ENCODE data around the gene FMN1. TPM values are rescaled to one million over a fixed set of nuclear protein-coding genes. Genes with fewer than 3 reads are reported as not detected.

FMN1 gene
- total and polyA plus RNA-seq, 10 of the 15 experiments (the other 5 are each of a cell fraction or from before 2014, with no cell fraction given), result 0.05 to 0.16 (median 0.08) TPM; not detected in 4

GRCh38 chr15:33027306-33028035 is 167.0 kb downstream of the FMN1 start:
- Histone ChIP-seq H3K4me2 (ENCODE audit: control insufficient read depth, insufficient read depth) (no peak overlapping the region), H3K9ac (ENCODE audit: control insufficient read depth, insufficient read depth, low read length) (no peak overlapping the region), H3K27me3 (replicated peaks in 1 of 2; ENCODE audit: control insufficient read depth in 2 of 2, insufficient read depth in 2 of 2, low read length in 1 of 2) (no peaks in the 10 kb centered on the region; a peak in 1 of 4 replicates), H3K79me2 (ENCODE audit: control insufficient read depth, insufficient read depth, low read length) (no peaks in the 10 kb centered on the region), H3K27ac (ENCODE audit: control insufficient read depth, insufficient read depth) (no peak overlapping the region), H3K4me3 (no peak overlapping the region), H2AFZ (ENCODE audit: control insufficient read depth, low read depth, low read length) (no peak overlapping the region), H3K36me3 (ENCODE audit: control insufficient read depth in 2 of 2, insufficient read depth in 2 of 2, low read length in 1 of 2) (no peaks in the 10 kb centered on the region), H3K9me3 (replicated peaks; ENCODE audit: control insufficient read depth, insufficient read depth, low read length) (no peaks in the 10 kb centered on the region), H3K4me1 (ENCODE audit: control insufficient read depth, insufficient read depth, low read length) (no peaks in the 10 kb centered on the region), H4K20me1 (ENCODE audit: control insufficient read depth, insufficient read depth) (no peaks in the 10 kb centered on the region)
- ChIA-PET POLR2A (no interaction called here), SMC1A (ENCODE audit: uncharacterized antibody, unreplicated experiment) (interaction anchor here (1.0 kb wide), 1 partner anchor 13 kb away, joined by 5 read pairs; no protein-coding TSS in a partner anchor), CTCF (interaction anchor here (1.2 to 1.3 kb wide), 2 partner anchors 106 to 377 kb away, joined by 3 to 5 read pairs; no protein-coding TSS in a partner anchor), RAD21 (ENCODE audit: unreplicated experiment) (no interaction called here)
- no TSS peak for BruUV-seq (replicated peaks)
- no peak for ATAC-seq
- no peak for DNase-seq (ENCODE audit: low read depth, low spot score)
- no peak for FAIRE-seq
- intact Hi-C loops (cut with micrococcal nuclease; ENCODE audit: unreplicated experiment) (no loop called here), in situ Hi-C loops (cut with MboI) (no loop called here)
- 35% methylated on average over 7 of the region's 7 CpGs for WGBS (ENCODE audit: insufficient coverage, insufficient replicate concordance, low lambda C conversion rate, missing lambda C conversion rate)
- TF ChIP-seq EP300 (IDR thresholded peaks at IDR 0.05; ENCODE audit: borderline replicate concordance in 1 of 2, control insufficient read depth in 1 of 2, low read depth in 2 of 2, low read length in 2 of 2) (no peak), ZBTB40 (IDR thresholded peaks at IDR 0.05; ENCODE audit: borderline replicate concordance) (no peak), CEBPB (IDR thresholded peaks at IDR 0.05; ENCODE audit: borderline replicate concordance in 1 of 2, low read depth in 2 of 2, low read length in 2 of 2) (no peak), ZNF687 (IDR thresholded peaks at IDR 0.05) (no peak), REST (IDR thresholded peaks at IDR 0.05; ENCODE audit: low read depth, low read length) (no peak), ASH2L (IDR thresholded peaks at IDR 0.05; ENCODE audit: borderline replicate concordance, low read depth) (no peak), SMAD1 (IDR thresholded peaks at IDR 0.05; ENCODE audit: low read depth, partially characterized antibody) (no peak), ZSCAN29 (IDR thresholded peaks at IDR 0.05) (no peak)
- TF ChIP-seq, protein P1, sequence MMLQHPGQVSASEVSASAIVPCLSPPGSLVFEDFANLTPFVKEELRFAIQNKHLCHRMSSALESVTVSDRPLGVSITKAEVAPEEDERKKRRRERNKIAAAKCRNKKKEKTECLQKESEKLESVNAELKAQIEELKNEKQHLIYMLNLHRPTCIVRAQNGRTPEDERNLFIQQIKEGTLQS (IDR thresholded peaks at IDR 0.05; ENCODE audit: borderline replicate concordance, extremely low read depth, low read depth, low read length), result no peak

Data from GM12878 (cell line).